A549 treated with dexamethasone at 1 μM for 4 hours (cell line): Measurements from ENCODE around the gene OR4E1. TPM values are rescaled to one million over a fixed set of nuclear protein-coding genes. Genes with fewer than 3 reads are reported as not detected.

Source experiments
- total RNA-seq: library from RNA; stranded (reverse); fragments of 200-300 nt; extraction: Qiagen RNA extraction; gene quantifications from 5 replicates; pipeline ENCODE4 v1.2.3, GENCODE V29; 2022

Gene OR4E1
- not detected in 5 replicates for total RNA-seq

GRCh38 chr14:21673718-21674117, at the start of gene OR4E1:
OR4E1 (minus strand) TSS chr14:21673818; CDS start chr14:21670935, 2,883 bp downstream.

GRCh38 chr14:21653331-21653885, 20.2 kb downstream of the OR4E1 start, which contains the start of gene OR4E2:
OR4E2 (plus strand) TSS chr14:21653835; CDS start chr14:21665083, 11,248 bp downstream.

GRCh38 chr14:21634840-21635239, 38.8 kb downstream of the OR4E1 start, which contains the start of gene OR10G2:
OR10G2 (minus strand) TSS chr14:21634940; CDS start chr14:21634842, 98 bp downstream.

Other genes with a start within 250 kb of the OR4E1 start
- gene CHD8, start 217.7 kb downstream of the OR4E1 start, total RNA-seq, result 38.1 to 43.5 TPM (median 41.9 TPM) in 5 replicates
- 12.2 to 14.6 TPM (median 13.4 TPM) in 5 replicates for gene RAB2B, start 196.9 kb downstream of the OR4E1 start, total RNA-seq
- 55.7 to 79.3 TPM (median 69.0 TPM) in 5 replicates for gene TOX4, start 196.6 kb downstream of the OR4E1 start, total RNA-seq
- gene METTL3, start 162.5 kb downstream of the OR4E1 start, total RNA-seq, result 36.8 to 45.6 TPM (median 43.7 TPM) in 5 replicates
- 0.58 to 0.78 TPM (median 0.68 TPM) in 5 replicates for gene SALL2, start 147.5 kb downstream of the OR4E1 start, total RNA-seq
- not detected in 5 replicates for gene OR10G3, start 93.7 kb downstream of the OR4E1 start, total RNA-seq
- not detected in 5 replicates for gene OR10G2, start 38.9 kb downstream of the OR4E1 start, total RNA-seq
- gene OR4E2, start 20.0 kb downstream of the OR4E1 start, total RNA-seq, result not detected in 5 replicates